Putamen (tissue), 1 donor: ENCODE results near the gene HMCN2.
"Not testable (repeated sequence)": the region's sequence is repeated elsewhere in the genome, so short reads cannot be mapped to it uniquely, and the experiment has no call there.

Experiments
- DNase-seq: peaks from one replicate; pipeline ENCODE4 v3.0.0-alpha.2; 2016; ENCODE audit warnings: low spot score

The HMCN2 gene

GRCh38 chr9:130240410-130241197, 25.0 kb upstream of the HMCN2 start:
- DNase-seq, result peak; percentile 81

DNA sequence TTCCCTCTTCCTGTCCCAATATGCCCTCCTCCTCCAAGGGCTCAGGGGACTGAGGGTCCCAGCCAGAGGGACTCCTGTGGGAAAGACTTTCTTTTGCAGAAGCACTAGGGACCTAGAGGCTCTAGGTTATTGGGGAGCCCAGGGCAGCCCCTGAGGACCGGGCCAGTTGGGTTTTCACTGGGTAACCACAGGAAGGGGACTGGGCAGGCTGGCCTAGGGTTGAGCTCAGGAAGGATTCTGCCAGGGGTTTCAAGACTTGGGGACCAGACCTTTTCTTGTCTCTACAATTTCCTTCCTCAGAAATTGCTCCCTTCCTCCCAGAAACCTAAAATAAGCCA, 24.4 kb upstream of the HMCN2 start:
- no peak for DNase-seq

DNA sequence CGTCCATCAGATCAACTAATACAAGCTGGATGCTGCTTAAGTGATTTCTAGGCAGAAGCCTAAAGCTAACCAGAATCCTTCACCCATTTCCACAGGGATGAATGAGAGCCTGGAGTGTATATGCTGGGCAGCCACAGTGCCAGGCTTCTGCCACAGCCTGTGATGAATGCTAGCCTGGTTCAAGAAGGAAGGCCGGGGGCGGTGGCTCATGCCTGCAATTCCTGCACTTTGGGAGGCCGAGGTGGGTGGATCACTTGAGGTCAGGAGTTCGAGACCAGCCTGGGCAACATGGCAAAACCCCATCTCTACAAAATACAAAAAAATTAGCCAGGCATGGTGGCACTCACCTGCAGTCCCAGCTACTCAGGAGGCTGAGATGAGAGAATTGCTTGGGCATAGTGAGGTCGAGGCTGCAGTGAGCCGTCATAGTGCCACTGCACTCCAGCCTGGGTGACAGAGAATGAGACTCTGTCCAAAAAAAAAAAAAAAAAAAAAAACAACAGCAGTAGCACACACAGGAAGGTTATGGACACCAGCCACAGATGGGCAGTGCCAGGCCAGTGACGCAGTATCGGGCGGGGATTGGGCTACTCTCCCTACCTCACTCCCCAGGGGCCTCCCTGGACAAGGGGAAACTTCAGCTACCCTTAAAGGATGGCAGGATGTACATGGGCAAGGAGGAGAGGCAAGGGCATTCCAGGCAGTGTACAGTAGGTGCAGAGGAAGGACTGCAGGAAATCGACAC, 23.1 kb upstream of the HMCN2 start:
- no peak for DNase-seq

GRCh38 chr9:130243015-130243881, 22.3 kb upstream of the HMCN2 start:
- peak; percentile 26 for DNase-seq

- DNase-seq, result no peak
These were observed 21.7 kb upstream of the HMCN2 start for GRCh38 chr9:130243882-130244170.

- DNase-seq, result no peak
These were observed 20.9 kb upstream of the HMCN2 start for GRCh38 chr9:130244548-130245165.

- no peak for DNase-seq
These were observed 20.1 kb upstream of the HMCN2 start for GRCh38 chr9:130245474-130245873.

GRCh38 chr9:130246126-130246525, 19.4 kb upstream of the HMCN2 start:
- no peak for DNase-seq

- DNase-seq, result no peak
These were observed 10.6 kb upstream of the HMCN2 start for GRCh38 chr9:130254747-130255630.

- no peak for DNase-seq
These were observed 9.9 kb upstream of the HMCN2 start for GRCh38 chr9:130255631-130256134.

- no peak for DNase-seq
These were observed 8.9 kb upstream of the HMCN2 start for GRCh38 chr9:130256644-130257043.

- not testable (repeated sequence) for DNase-seq
These were observed 7.4 kb upstream of the HMCN2 start for GRCh38 chr9:130258137-130258536.

- DNase-seq, result no peak
These were observed 6.5 kb upstream of the HMCN2 start for GRCh38 chr9:130259044-130259443.

GRCh38 chr9:130260816-130261765, 4.5 kb upstream of the HMCN2 start:
- DNase-seq, result no peak

DNA sequence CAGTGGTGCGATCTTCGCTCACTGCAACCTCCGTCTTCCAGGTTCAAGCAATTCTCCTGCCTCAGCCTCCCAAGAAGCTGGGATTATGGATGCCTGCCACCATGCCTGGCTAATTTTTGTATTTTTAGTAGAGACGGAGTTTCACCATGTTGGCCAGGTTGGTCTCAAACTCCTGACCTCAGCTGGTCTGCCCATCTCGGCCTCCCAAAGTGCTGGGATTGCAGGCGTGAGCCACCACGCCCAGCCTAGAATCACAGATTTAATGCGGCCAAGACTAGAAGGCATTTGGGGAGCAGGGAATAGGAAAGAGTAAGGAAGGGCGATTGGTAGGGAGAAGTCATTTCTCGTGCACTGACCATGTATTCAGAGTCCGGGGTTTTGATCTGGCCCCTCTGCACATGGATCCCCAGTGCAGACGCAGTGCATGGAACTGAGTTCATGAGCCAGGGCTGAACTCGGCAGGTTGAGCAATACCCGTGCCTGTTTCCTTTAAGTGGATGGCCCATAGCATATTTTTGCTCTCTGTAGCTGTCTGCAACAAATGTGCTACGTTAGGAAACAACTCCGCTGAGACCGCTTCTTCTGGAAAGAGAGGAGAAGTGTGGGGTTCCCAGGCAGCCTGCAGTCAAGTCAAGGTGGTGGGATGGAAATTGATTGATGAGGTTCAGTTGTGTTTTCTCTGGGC, 3.4 kb upstream of the HMCN2 start:
- no peak for DNase-seq

- DNase-seq, result no peak
These were observed 2.8 kb upstream of the HMCN2 start for GRCh38 chr9:130262771-130263170.

DNA sequence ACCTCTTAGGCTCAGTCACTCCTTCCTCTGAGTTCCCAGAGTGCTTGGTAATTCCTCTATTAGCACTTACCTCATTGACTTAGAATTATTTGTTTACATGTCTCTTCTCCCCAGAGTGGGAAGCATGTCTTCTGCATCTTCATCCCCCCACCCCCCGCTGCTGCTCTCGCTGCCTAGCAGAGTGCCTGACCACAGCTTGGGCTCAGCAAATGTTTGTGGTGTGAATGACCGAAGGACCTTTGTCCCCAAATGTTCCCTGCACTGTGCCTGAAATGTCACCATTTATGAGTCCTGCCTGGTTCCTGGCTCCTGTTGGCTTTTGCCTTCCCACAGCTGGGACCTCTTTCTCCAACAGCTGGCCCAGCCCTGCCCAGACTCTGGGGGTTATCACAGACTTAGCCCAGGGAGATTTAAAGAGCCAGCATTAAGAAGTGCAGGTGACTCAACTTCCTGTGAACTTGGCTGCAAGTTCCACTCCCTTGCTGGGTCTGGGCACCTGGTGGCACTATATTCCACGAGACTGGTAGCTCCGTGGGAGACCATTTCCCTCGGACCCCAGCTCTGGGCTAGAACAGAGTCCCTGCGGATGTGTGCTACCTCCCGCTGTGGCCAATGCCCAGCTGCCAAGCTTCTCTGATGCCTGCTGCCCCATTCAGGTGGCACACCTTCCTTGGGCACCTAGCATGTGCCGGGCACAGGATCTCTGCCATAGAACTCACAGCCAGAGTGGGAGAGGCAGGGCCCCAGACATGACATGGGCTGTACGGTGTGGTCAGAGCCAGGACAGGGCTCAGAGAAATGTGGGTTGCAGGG, 1.8 kb upstream of the HMCN2 start:
- no peak for DNase-seq
